Nephron progenitor cell (in vitro differentiated cells): Measurements from ENCODE around the gene PCDHGA6.
A peak's percentile ranks its signal among the peaks of the same experiment; 100 is the strongest.
"Not testable (repeated sequence)": the region's sequence is repeated elsewhere in the genome, so short reads cannot be mapped to it uniquely, and the experiment has no call there.

Source experiments
- DNase-seq: peaks from one replicate; pipeline ENCODE4 v3.0.0; 2021
- H3K27ac Mint-ChIP-seq: 2 replicates; pipeline ENCODE4 v1.8.0; 2021; ENCODE audit warnings: mild to moderate bottlenecking, moderate library complexity, mixed read lengths
- H3K27me3 Mint-ChIP-seq: 2 replicates; pipeline ENCODE4 v1.8.0; 2021; ENCODE audit warnings: mild to moderate bottlenecking, low read depth, mixed read lengths; ENCODE audit not compliant: poor library complexity
- H3K36me3 Mint-ChIP-seq: 2 replicates; pipeline ENCODE4 v1.8.0; 2021; ENCODE audit warnings: low read depth, mixed read lengths
- H3K4me1 Mint-ChIP-seq: 2 replicates; pipeline ENCODE4 v1.8.0; 2021; ENCODE audit warnings: mixed read lengths
- H3K4me3 Mint-ChIP-seq: 2 replicates; pipeline ENCODE4 v1.8.0; 2021; ENCODE audit warnings: mild to moderate bottlenecking, moderate library complexity, mixed read lengths
- H3K9me3 Mint-ChIP-seq: 2 replicates; pipeline ENCODE4 v1.8.0; 2021; ENCODE audit warnings: mild to moderate bottlenecking, moderate library complexity, mixed read lengths
- TF ChIP-seq, protein P1 (sequence below): fragments of 200-600 bp; sonication (generic); IDR thresholded peaks from 2 replicates; pipeline ENCODE4 v1.5.0; 2021; ENCODE audit warnings: antibody characterized with exemption

Gene PCDHGA6

DNA sequence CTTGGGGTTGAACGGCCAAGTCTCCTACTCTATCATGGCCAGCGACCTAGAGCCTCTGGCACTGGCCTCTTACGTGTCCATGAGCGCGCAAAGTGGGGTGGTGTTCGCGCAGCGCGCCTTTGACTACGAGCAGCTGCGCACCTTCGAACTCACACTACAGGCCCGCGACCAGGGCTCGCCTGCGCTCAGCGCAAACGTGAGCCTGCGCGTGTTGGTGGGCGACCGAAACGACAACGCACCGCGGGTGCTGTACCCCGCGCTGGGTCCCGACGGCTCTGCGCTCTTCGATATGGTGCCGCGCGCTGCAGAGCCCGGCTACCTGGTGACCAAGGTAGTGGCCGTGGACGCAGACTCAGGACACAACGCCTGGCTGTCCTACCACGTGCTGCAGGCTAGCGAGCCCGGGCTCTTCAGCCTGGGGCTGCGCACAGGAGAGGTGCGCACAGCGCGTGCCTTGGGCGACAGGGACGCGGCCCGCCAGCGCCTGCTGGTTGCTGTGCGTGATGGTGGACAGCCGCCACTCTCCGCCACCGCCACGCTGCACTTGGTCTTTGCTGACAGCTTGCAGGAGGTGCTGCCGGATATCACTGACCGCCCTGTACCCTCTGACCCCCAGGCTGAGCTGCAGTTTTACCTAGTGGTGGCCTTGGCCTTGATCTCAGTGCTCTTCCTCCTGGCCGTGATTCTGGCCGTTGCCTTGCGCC, 26.0 kb downstream of the PCDHGA6 start:
- peaks cover 66% of the 10 kb centered on the region for H3K36me3 Mint-ChIP-seq
- TF ChIP-seq, protein P1, sequence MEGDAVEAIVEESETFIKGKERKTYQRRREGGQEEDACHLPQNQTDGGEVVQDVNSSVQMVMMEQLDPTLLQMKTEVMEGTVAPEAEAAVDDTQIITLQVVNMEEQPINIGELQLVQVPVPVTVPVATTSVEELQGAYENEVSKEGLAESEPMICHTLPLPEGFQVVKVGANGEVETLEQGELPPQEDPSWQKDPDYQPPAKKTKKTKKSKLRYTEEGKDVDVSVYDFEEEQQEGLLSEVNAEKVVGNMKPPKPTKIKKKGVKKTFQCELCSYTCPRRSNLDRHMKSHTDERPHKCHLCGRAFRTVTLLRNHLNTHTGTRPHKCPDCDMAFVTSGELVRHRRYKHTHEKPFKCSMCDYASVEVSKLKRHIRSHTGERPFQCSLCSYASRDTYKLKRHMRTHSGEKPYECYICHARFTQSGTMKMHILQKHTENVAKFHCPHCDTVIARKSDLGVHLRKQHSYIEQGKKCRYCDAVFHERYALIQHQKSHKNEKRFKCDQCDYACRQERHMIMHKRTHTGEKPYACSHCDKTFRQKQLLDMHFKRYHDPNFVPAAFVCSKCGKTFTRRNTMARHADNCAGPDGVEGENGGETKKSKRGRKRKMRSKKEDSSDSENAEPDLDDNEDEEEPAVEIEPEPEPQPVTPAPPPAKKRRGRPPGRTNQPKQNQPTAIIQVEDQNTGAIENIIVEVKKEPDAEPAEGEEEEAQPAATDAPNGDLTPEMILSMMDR = no peak
- H3K4me3 Mint-ChIP-seq = peak overlapping the region; percentile 17
- no peaks in the 10 kb centered on the region for H3K4me1 Mint-ChIP-seq
- peaks cover 5% of the 10 kb centered on the region for H3K27me3 Mint-ChIP-seq
- DNase-seq = no peak
- no peak overlapping the region for H3K27ac Mint-ChIP-seq
- H3K9me3 Mint-ChIP-seq = peaks cover 87% of the 10 kb centered on the region

DNA sequence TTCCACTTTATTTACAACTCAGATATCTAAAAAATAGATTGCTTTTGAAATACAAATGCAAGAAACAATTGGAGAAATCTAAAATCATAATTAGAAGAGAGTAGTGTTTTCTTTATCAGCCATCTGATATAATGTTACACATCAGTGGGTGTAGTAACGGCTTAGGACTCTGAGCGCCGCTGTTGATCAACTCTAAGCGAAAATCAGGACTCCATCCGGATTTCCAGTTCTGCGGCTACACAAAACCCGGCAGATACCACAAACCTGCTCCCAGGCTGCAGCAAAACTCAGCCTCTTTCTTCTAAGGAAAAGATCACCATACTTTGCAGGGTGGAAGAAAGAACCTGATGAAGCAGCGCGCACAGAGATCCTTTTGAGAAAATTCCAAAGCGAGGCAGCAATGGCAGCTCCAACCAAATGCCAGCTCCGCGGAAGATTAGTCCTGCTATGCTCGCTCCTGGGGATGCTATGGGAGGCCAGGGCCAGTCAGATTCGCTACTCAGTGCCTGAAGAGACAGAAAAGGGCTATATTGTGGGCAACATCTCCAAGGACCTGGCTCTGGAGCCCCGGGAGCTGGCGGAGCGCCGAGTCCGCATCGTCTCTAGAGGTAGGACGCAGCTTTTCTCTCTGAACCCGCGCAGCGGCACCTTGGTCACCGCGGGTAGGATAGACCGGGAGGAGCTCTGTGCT, 29.0 kb downstream of the PCDHGA6 start, which contains the start of gene PCDHGA9:
Gene PCDHGA9, plus strand, starts transcription at position 226 of the 691 bp plus-strand sequence. Its CDS starts 175 bp downstream, at position 401.
- TF ChIP-seq, protein P1 = no peak
- Mint-ChIP-seq H3K27me3 (peaks cover 5% of the 10 kb centered on the region), H3K4me1 (no peaks in the 10 kb centered on the region), H3K9me3 (peaks cover 89% of the 10 kb centered on the region), H3K4me3 (no peak within 1 kb of the TSS), H3K27ac (no peak within 1 kb of the TSS), H3K36me3 (peaks cover 70% of the 10 kb centered on the region)
- DNase-seq = no peak

DNA sequence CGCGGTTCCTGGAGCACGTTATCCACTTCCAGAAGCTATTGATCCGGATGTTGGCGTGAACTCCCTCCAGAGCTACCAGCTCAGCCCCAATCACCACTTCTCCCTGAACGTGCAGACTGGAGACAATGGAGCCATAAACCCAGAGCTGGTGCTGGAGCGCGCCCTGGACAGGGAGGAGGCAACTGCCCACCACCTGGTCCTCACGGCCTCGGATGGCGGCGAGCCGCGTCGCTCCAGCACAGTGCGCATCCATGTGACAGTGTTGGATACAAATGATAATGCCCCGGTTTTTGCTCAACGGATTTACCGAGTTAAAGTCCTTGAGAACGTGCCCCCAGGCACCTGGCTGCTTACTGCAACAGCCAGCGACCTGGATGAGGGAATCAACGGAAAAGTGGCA, 29.7 kb downstream of the PCDHGA6 start:
- peaks cover 5% of the 10 kb centered on the region for H3K27me3 Mint-ChIP-seq
- no peak for DNase-seq
- peaks cover 77% of the 10 kb centered on the region for H3K36me3 Mint-ChIP-seq
- H3K4me1 Mint-ChIP-seq = peaks cover 4% of the 10 kb centered on the region
- TF ChIP-seq, protein P1 = no peak
- no peak overlapping the region for H3K27ac Mint-ChIP-seq
- no peak overlapping the region for H3K4me3 Mint-ChIP-seq
- H3K9me3 Mint-ChIP-seq = peaks cover 92% of the 10 kb centered on the region

DNA sequence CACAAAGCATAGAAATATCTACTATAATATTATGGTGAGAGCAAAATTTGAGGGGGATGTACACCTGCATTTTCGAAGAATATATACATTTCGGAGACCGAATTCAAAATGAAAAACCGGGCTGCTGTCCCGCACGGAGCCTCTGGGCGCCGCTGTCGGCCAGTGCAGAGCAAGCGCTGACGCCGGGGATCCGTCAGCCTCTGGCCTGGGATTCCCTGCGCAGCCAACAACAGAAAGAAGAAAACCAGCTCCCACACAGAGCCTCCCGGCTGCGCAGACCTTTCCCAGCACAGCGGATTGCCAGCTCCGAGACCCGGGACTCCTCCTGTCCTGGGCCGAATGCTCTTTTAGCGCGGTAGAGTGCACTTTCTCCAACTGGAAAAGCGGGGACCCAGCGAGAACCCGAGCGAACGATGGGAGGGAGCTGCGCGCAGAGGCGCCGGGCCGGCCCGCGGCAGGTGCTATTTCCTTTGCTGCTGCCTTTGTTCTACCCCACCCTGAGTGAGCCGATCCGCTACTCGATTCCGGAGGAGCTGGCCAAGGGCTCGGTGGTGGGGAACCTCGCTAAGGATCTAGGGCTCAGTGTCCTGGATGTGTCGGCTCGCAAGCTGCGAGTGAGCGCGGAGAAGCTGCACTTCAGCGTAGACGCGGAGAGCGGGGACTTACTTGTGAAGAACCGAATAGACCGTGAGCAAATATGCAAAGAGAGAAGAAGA, 34.3 kb downstream of the PCDHGA6 start, which contains the start of gene PCDHGB6:
Gene PCDHGB6, plus strand, starts transcription at position 232 of the 716 bp plus-strand sequence. Its CDS starts 182 bp downstream, at position 414.
- TF ChIP-seq, protein P1 = peak; percentile 86
- Mint-ChIP-seq H3K36me3 (peaks cover 88% of the 10 kb centered on the region), H3K4me3 (peak within 1 kb of the TSS; percentile 97), H3K9me3 (peaks cover 98% of the 10 kb centered on the region), H3K27ac (peak within 1 kb of the TSS; percentile 95), H3K4me1 (peaks cover 18% of the 10 kb centered on the region)
- not testable (repeated sequence) for H3K27me3 Mint-ChIP-seq
- peak; percentile 87 for DNase-seq

DNA sequence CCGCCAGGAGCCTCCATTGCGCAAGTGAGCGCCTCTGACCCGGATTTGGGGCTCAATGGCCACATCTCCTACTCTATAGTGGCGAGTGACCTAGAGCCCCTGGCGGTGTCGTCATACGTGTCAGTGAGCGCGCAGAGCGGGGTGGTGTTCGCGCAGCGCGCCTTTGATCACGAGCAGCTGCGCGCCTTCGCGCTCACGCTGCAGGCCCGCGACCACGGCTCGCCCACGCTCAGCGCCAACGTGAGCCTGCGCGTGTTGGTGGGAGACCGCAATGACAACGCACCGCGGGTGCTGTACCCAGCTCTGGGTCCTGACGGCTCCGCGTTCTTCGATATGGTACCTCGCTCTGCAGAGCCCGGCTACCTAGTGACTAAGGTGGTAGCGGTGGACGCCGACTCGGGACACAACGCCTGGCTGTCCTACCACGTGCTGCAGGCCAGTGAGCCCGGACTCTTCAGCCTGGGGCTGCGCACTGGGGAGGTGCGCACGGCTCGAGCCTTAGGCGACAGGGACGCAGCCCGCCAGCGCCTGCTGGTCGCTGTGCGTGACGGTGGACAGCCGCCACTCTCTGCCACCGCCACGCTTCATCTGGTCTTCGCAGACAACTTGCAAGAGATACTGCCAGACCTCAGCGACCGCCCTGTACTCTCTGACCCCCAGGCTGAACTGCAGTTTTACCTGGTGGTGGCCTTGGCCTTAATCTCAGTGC, 36.1 kb downstream of the PCDHGA6 start:
- peak overlapping the region; percentile 79 for H3K4me3 Mint-ChIP-seq

More for the DNA sequence above, 36.1 kb downstream of the PCDHGA6 start:
- H3K27me3 Mint-ChIP-seq = peaks cover 23% of the 10 kb centered on the region
- peaks cover 100% of the 10 kb centered on the region for H3K9me3 Mint-ChIP-seq
- H3K4me1 Mint-ChIP-seq = peaks cover 23% of the 10 kb centered on the region
- H3K27ac Mint-ChIP-seq = no peak overlapping the region
- DNase-seq = no peak
- peaks cover 95% of the 10 kb centered on the region for H3K36me3 Mint-ChIP-seq
- TF ChIP-seq, protein P1 = no peak
